Anterior cingulate cortex (tissue), 58 donors: ENCODE results near the gene TK1.

Experiments
- DNase-seq, 58 donors: peaks; one replicate each; lab custom pipeline; 2025; lab: John Stamatoyannopoulos, UW

Gene TK1

DNA sequence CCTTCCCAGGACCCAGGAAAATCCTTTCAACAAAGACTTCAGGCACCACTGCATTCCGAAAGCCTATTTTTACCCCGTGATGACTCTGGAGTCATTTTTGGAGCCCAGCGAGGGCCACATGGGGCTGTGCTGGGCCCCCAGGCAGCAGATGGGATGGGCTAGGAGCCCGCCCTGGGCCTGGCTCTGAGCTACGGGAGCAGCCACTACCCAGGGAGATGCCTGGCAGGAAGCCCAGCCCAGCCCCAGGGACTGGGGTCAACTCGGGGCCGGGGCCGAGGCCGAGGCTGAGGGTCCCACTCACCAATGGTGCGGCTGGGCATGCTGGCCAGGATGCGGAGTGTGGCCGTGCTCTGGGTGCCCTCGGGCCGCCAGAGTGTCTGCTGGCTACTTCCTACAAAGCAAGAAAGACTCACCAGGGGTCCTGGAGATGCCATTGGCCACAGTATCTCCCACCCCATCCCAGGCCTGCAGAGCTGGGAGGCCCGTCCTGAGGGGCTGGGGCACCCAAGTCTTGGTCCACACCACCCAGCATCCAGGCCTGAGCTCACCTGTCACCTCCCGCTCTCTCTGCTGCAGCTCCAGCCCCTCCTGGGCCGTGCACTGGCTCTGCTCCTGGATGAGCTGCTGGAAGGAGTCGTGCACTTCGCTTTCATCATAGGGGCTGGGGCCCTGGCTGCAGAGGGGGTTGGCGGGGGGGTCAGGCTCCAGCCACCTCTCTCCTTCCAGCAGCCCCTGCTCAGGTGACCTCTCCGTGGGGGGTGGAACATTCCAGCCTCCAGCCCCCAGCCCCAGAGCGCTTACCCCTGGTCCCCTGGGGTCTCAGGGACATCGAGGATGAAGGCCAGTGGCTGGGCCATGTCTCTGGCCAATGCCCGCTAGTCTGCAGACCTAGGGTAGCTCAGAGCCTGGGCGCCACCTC lies 60.6 kb downstream of the TK1 start:
- peak in 1 of 58 donors; percentile 30 for DNase-seq

- no peak for DNase-seq
Measured at GRCh38 chr17:78125138-78125913, 61.5 kb downstream of the TK1 start.

GRCh38 chr17:78124836-78125137 lies 62.1 kb downstream of the TK1 start:
- DNase-seq, result no peak
